ENCODE data around the gene TMEM145. TPM values are rescaled to one million over a fixed set of nuclear protein-coding genes. Genes with fewer than 3 reads are reported as not detected.
A peak's percentile ranks its signal among the peaks of the same experiment; 100 is the strongest.

The TMEM145 gene
- total and polyA plus RNA-seq, 12 donors: 0.15 to 1.0 (median 0.49) TPM; not detected in 5

GRCh38 chr19:42293540-42293939 is 19.6 kb upstream of the TMEM145 start:
- Histone ChIP-seq H3K9me3 (no peaks in the 10 kb centered on the region), H3K4me3 (no peak overlapping the region), H3K27ac (no peak overlapping the region), H3K4me1 (no peaks in the 10 kb centered on the region), H3K27me3 (no peaks in the 10 kb centered on the region), H3K36me3 (peaks cover 0 to 86% (median 48%) of the 10 kb centered on the region in 9 donors)
- no peak for DNase-seq
- intact Hi-C loops (cut with DNase I): loop anchor here in 3 of 10 donors (5.0 to 10.0 kb wide), 2 partner anchors 46 to 159 kb away; partner anchors contain the start of gene POU2F2 (in 1 of the 3)
- TF ChIP-seq CTCF (IDR thresholded peaks at IDR 0.05): no peak
- ATAC-seq: no peak
- WGBS, 2 donors: 81 to 86% methylated on average over 17 of the region's 17 CpGs

- ATAC-seq: no peak
- H3K9me3 ChIP-seq: no peaks in the 10 kb centered on the region
- H3K36me3 ChIP-seq: peaks cover 0 to 81% (median 44%) of the 10 kb centered on the region in 9 donors
- no peak for DNase-seq
- intact Hi-C loops (cut with DNase I): loop anchor here in 3 of 10 donors (5.0 to 10.0 kb wide), 2 partner anchors 47 to 159 kb away; partner anchors contain the start of gene POU2F2 (in 1 of the 3)
- 87 to 93% methylated on average over 15 of the region's 15 CpGs for WGBS, 2 donors
- H3K27ac ChIP-seq: no peak overlapping the region
- H3K4me1 ChIP-seq: no peaks in the 10 kb centered on the region
- no peaks in the 10 kb centered on the region for H3K27me3 ChIP-seq
- no peak overlapping the region for H3K4me3 ChIP-seq
- no peak for TF ChIP-seq CTCF (IDR thresholded peaks at IDR 0.05)
These were observed 19.2 kb upstream of the TMEM145 start for GRCh38 chr19:42293948-42294347.

GRCh38 chr19:42294471-42295137 is 18.5 kb upstream of the TMEM145 start:
- H3K4me1 ChIP-seq: no peaks in the 10 kb centered on the region
- no peak for TF ChIP-seq CTCF (IDR thresholded peaks at IDR 0.05)
- ATAC-seq (peak in 1 of 8 donors; percentile 2), DNase-seq (no peak)
- WGBS, 2 donors: 82 to 84% methylated on average over 24 of the region's 24 CpGs
- H3K4me3 ChIP-seq: no peak overlapping the region
- no peaks in the 10 kb centered on the region for H3K9me3 ChIP-seq
- no peak overlapping the region for H3K27ac ChIP-seq
- H3K27me3 ChIP-seq: no peaks in the 10 kb centered on the region
- H3K36me3 ChIP-seq: peaks cover 0 to 75% (median 38%) of the 10 kb centered on the region in 9 donors
- intact Hi-C loops (cut with DNase I): loop anchor here in 6 of 10 donors (5.0 to 10.0 kb wide), 2 partner anchors 47 to 160 kb away; partner anchors contain the start of gene POU2F2 (in 1 of the 6)

- DNase-seq (no peak), ATAC-seq (no peak)
- TF ChIP-seq CTCF (IDR thresholded peaks at IDR 0.05): no peak
- WGBS, 2 donors: 75 to 77% methylated on average over 5 of the region's 5 CpGs
- Histone ChIP-seq H3K36me3 (peaks cover 0 to 68% (median 30%) of the 10 kb centered on the region in 9 donors), H3K27ac (no peak overlapping the region), H3K4me1 (no peaks in the 10 kb centered on the region), H3K27me3 (no peaks in the 10 kb centered on the region), H3K4me3 (no peak overlapping the region), H3K9me3 (no peaks in the 10 kb centered on the region)
- intact Hi-C loops (cut with DNase I): loop anchor here in 4 of 10 donors (5.0 to 10.0 kb wide), 2 partner anchors 48 to 161 kb away; partner anchors contain the start of gene POU2F2 (in 1 of the 4)
These were observed 17.8 kb upstream of the TMEM145 start for GRCh38 chr19:42295342-42295741.
